Heart left ventricle (tissue), 16 donors: Measurements from ENCODE around the gene CXCL16. TPM values are rescaled to one million over a fixed set of nuclear protein-coding genes. Genes with fewer than 3 reads are reported as not detected.
A peak's percentile ranks its signal among the peaks of the same experiment; 100 is the strongest.

ENCODE experiments used
- ATAC-seq, 4 donors: fragments of 200-7000 bp; cut with Tn5 transposase; one replicate each; pipeline ENCODE4 v1.9.1; 2020 to 2022; ENCODE audit warnings: moderate library complexity in 4 of 4, mild to moderate bottlenecking in 3 of 4, moderate number of reproducible peaks in 1 of 4
- DNase-seq, 5 donors: peaks; one replicate each; pipeline ENCODE4 v3.0.0-alpha.2; 2020
- H3K27ac ChIP-seq, 12 donors: fragments of 200-600 bp; sonication (generic) in 4 of 12; one replicate each; pipeline versions ENCODE4 v1.5.0 to v1.8.0; 2016 to 2022; ENCODE audit warnings: mild to moderate bottlenecking in 2 of 12
- H3K27me3 ChIP-seq, 9 donors: fragments of 200-600 bp; sonication (generic) in 2 of 9; one replicate each; pipeline versions ENCODE4 v1.5.1 to v1.8.0; 2016 to 2022; ENCODE audit warnings: mild to moderate bottlenecking in 3 of 9
- H3K36me3 ChIP-seq, 9 donors: fragments of 200-600 bp; sonication (generic) in 2 of 9; one replicate each; pipeline versions ENCODE4 v1.5.0 to v1.8.0; 2018 to 2022; ENCODE audit warnings: mild to moderate bottlenecking in 2 of 9
- H3K4me1 ChIP-seq, 12 donors: fragments of 200-600 bp; sonication (generic) in 4 of 12; one replicate each; pipeline versions ENCODE4 v1.5.0 to v1.8.0; 2016 to 2022; ENCODE audit warnings: mild to moderate bottlenecking in 3 of 12
- H3K4me3 ChIP-seq, 12 donors: fragments of 200-600 bp; sonication (generic) in 4 of 12; one replicate each; pipeline versions ENCODE4 v1.5.0 to v1.8.0; 2017 to 2022; ENCODE audit warnings: mild to moderate bottlenecking in 9 of 12, moderate library complexity in 4 of 12
- H3K9me3 ChIP-seq, 12 donors: fragments of 200-600 bp; sonication (generic) in 4 of 12; one replicate each; pipeline versions ENCODE4 v1.5.0 to v1.8.0; 2016 to 2022; ENCODE audit warnings: mild to moderate bottlenecking in 1 of 12
- CTCF ChIP-seq, 12 donors: fragments of 200-600 bp; sonication (generic) in 4 of 12; IDR thresholded peaks; one replicate each; pipeline versions ENCODE4 v1.5.0 to v1.8.0; 2018 to 2022; ENCODE audit warnings: antibody characterized with exemption in 12 of 12, mild to moderate bottlenecking in 5 of 12
- POLR2A ChIP-seq, 2 donors: fragments of 450-650 bp; IDR thresholded peaks; one replicate each; pipeline ENCODE4 v1.6.1; 2017; ENCODE audit warnings: antibody characterized with exemption in 2 of 2, mild to moderate bottlenecking in 2 of 2, moderate library complexity in 2 of 2
- WGBS, 4 donors: extraction: QIAGEN DNeasy Blood & Tissue Kit in 2 of 4; methylation state at CpG; one replicate each; pipeline versions ENCODE4 v1.1.5 to v1.1.7; 2013 to 2018; 5-methylcytosine and 5-hydroxymethylcytosine counted together
- intact Hi-C, 10 donors: fragments of 100-400 bp; cut with DNase I; formaldehyde crosslinking; loops; one replicate each; pipeline versions ENCODE4 v1.11.1 to v1.14.2; 2022
- polyA plus RNA-seq, 2 donors: library from polyadenylated mRNA; stranded (reverse); fragments of 200-250 nt; gene quantifications; one replicate each; pipeline ENCODE4 v1.2.3, GENCODE V29; 2013
- total RNA-seq, 9 donors: library from RNA; depleted of rRNA in 2 of 9; stranded (reverse); fragments of >200 nt in 2 of 9; fragmentation: NEBNext Ultra II Directional in 3 of 9; extraction: Animal tissue kit (Norgen Biotek cat#: 25700) in 3 of 9; gene quantifications; one replicate each; pipeline versions ENCODE4 v1.1.0 to v1.2.4, GENCODE V29; 2016 to 2023
- donor health status: ischemic (EF 13 %, LVEDD 7.1; RV severe dilation, severe dysfunction).
- donor health status: healthy with polysubstance abuse.
- donor health status: DM: no; HTN: yes; CAD: no.
- donor health status: DM: no; HTN: no; CAD: no.
- donor health status: ischemic (EF 25% LVEDD 6.9; RV normal size, moderate dysfunction).
- donor health status: ischemic (EF 25% LVEDD 5.7; RV mildly dilated, moderate dysfunction).
- donor health status: healthy.
- donor health status: DM: yes; HTN: yes; CAD: no.
- donor health status: ischemic (EF 35%, LVEDD 5.7; RV mildly dilated, moderate dysfunction).
- donor health status: nonischemic (EF 11% LVEDD 7.7; RV severe dilation, severe dysfunction).
- donor health status: DM: yes; HTN: yes; CAD: no.
- donor health status: PGD.
- donor health status: ischemic (EF 29% LVEDD 5.4; RV normal size, mild dysfunction).
- donor health status: nonischemic (EF 23%, LVEDD 6.1; RV moderate dilation, normal function).

Gene CXCL16
- total and polyA plus RNA-seq, 11 donors: 1.3 to 42.5 (median 4.2) TPM

DNA sequence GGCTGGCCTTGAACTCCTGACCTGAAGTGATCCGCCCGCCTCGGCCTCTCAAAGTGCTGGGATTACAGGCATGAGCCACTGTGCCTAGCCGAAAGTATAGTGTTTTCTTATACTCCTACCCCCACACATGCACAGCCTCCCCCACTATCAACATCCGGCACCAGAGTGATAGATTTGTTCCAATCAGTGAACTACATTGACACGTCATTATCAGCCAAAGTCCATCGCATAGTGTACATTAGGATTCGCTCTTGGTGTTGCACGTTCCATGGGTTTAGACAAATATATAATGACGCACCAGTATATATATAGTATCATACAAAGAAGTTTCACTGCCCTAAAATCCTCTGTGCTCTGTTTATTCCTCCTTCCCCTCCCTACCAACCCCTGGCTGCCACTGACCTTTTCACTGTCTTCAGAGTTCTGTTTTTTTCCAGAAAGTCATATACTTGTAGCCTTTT is 20.1 kb upstream of the CXCL16 start:
- WGBS, 4 donors: 73 to 76% (median 75%) methylated on average over 10 of the region's 10 CpGs

GRCh38 chr17:4753392-4753791 is 13.7 kb upstream of the CXCL16 start:
- H3K9me3 ChIP-seq: no peaks in the 10 kb centered on the region
- WGBS, 4 donors: 84 to 96% (median 88%) methylated on average over 1 of the region's 1 CpG
- intact Hi-C loops: no loop called here
- no peaks in the 10 kb centered on the region for H3K36me3 ChIP-seq
- TF ChIP-seq POLR2A (IDR thresholded peaks at IDR 0.05) (no peak), CTCF (IDR thresholded peaks at IDR 0.05) (no peak)
- H3K4me1 ChIP-seq: peaks cover 0 to 11% (median 0%) of the 10 kb centered on the region in 12 donors
- DNase-seq (no peak), ATAC-seq (no peak)
- H3K27me3 ChIP-seq: peaks cover 0 to 22% (median 12%) of the 10 kb centered on the region in 9 donors
- H3K27ac ChIP-seq: no peak overlapping the region
- no peak overlapping the region for H3K4me3 ChIP-seq

More for the DNA sequence above, 20.1 kb upstream of the CXCL16 start:
- no peaks in the 10 kb centered on the region for H3K9me3 ChIP-seq
- intact Hi-C loops: no loop called here
- no peak for TF ChIP-seq CTCF (IDR thresholded peaks at IDR 0.05)
- no peak for TF ChIP-seq POLR2A (IDR thresholded peaks at IDR 0.05)
- peaks cover 0 to 11% (median 0%) of the 10 kb centered on the region in 12 donors for H3K4me1 ChIP-seq
- H3K36me3 ChIP-seq: no peaks in the 10 kb centered on the region
- DNase-seq (no peak), ATAC-seq (peak in 3 of 4 donors; percentile 18 to 83 (median 57))
- no peak overlapping the region for H3K4me3 ChIP-seq
- peaks cover 0 to 15% (median 3%) of the 10 kb centered on the region in 9 donors for H3K27me3 ChIP-seq
- peak overlapping the region in 2 of 12 donors; percentile 30 to 54 for H3K27ac ChIP-seq

- no peak for DNase-seq
- intact Hi-C loops: no loop called here
- H3K9me3 ChIP-seq: no peaks in the 10 kb centered on the region
- H3K4me1 ChIP-seq: peaks cover 0 to 24% (median 0%) of the 10 kb centered on the region in 12 donors
- peaks cover 0 to 22% (median 12%) of the 10 kb centered on the region in 9 donors for H3K27me3 ChIP-seq
- H3K36me3 ChIP-seq: no peaks in the 10 kb centered on the region
- WGBS, 4 donors: 54 to 69% (median 57%) methylated on average over 5 of the region's 5 CpGs
- no peak overlapping the region for H3K27ac ChIP-seq
- TF ChIP-seq POLR2A (IDR thresholded peaks at IDR 0.05): no peak
- TF ChIP-seq CTCF (IDR thresholded peaks at IDR 0.05): no peak
- ATAC-seq: no peak
- H3K4me3 ChIP-seq: no peak overlapping the region
Measured at GRCh38 chr17:4751932-4752331, 12.2 kb upstream of the CXCL16 start.

DNA sequence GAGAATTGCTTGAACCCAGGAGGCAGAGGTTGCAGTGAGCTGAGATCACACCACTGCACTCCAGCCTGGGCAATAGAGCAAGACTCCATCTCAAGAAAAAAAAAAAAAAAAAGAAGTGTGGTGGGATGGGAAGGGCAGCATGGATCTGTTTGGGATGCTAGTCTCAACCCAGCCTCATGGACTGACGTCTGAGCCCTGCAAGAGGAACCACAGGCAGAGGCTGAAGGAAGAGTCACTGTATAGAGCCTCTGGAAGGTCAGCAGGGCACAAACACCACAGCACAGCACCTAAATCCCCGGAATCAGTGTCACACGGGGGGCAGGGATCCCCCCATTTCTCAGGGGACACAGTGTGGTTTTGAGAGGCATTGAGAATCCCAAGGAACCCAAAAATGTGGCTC is 10.9 kb upstream of the CXCL16 start:
- ATAC-seq: peak in 1 of 4 donors; percentile 31
- no peak for DNase-seq
- 39 to 56% (median 45%) methylated on average over 3 of the region's 3 CpGs for WGBS, 4 donors
- Histone ChIP-seq H3K9me3 (no peaks in the 10 kb centered on the region), H3K4me3 (no peak overlapping the region), H3K4me1 (peaks cover 0 to 24% (median 0%) of the 10 kb centered on the region in 12 donors), H3K27ac (no peak overlapping the region), H3K36me3 (no peaks in the 10 kb centered on the region), H3K27me3 (peaks cover 0 to 24% (median 10%) of the 10 kb centered on the region in 9 donors)
- TF ChIP-seq CTCF (IDR thresholded peaks at IDR 0.05) (no peak), POLR2A (IDR thresholded peaks at IDR 0.05) (no peak)
- intact Hi-C loops: no loop called here
